Measurements from ENCODE around the gene ALDH4A1. TPM values are rescaled to one million over a fixed set of nuclear protein-coding genes. Genes with fewer than 3 reads are reported as not detected.

Gene ALDH4A1
- 21.8 and 39.9 TPM in 2 replicates for total RNA-seq (ENCODE audit: low replicate concordance)

GRCh38 chr1:18902523-18903290 is at the start of gene ALDH4A1:
Gene ALDH4A1, minus strand, starts transcription at chr1:18902555. Its CDS starts 32 bp downstream, at chr1:18902523.
- Histone ChIP-seq H3K9me3 (ENCODE audit: low read depth) (no peaks in the 10 kb centered on the region), H3K27ac (peak within 1 kb of the TSS; percentile 94), H3K4me2 (peak within 1 kb of the TSS; percentile 93), H3K4me1 (peaks cover 14% of the 10 kb centered on the region), H3F3A (ENCODE audit: low read depth) (peaks cover 5% of the 10 kb centered on the region), H3K27me3 (peaks cover 7% of the 10 kb centered on the region), H4K20me1 (ENCODE audit: low read depth) (peaks cover 10% of the 10 kb centered on the region), H3K4me3 (peak within 1 kb of the TSS; percentile 80), H3K9ac (peak within 1 kb of the TSS; percentile 95), H2AFZ (replicated peaks) (peak within 1 kb of the TSS; percentile 98), H3K36me3 (no peaks in the 10 kb centered on the region), H3K79me2 (ENCODE audit: low read depth) (peaks cover 15% of the 10 kb centered on the region)
- no peaks in the 10 kb centered on the region for H3K9me3 Mint-ChIP-seq
- peaks cover 18% of the 10 kb centered on the region for H3K4me1 Mint-ChIP-seq
- H3K27me3 Mint-ChIP-seq (ENCODE audit: insufficient read depth, low read depth), result peaks cover 5% of the 10 kb centered on the region
- TF ChIP-seq CTCF (IDR thresholded peaks at IDR 0.05) (no peak), EZH2 (IDR thresholded peaks at IDR 0.05) (no peak), EZH2phosphoT487 (IDR thresholded peaks at IDR 0.05) (no peak)
- DNase-seq (ENCODE audit: low spot score), result peak; percentile 98
- no peaks in the 10 kb centered on the region for H3K36me3 Mint-ChIP-seq
- peak within 1 kb of the TSS; percentile 100 for H3K27ac Mint-ChIP-seq
- peak within 1 kb of the TSS; percentile 98 for H3K4me3 Mint-ChIP-seq

GRCh38 chr1:18951818-18952391 is 49.5 kb upstream of the ALDH4A1 start:
- Histone ChIP-seq H3K4me3 (no peak overlapping the region), H3K79me2 (ENCODE audit: low read depth) (no peaks in the 10 kb centered on the region), H3K4me1 (peaks cover 23% of the 10 kb centered on the region), H3K27me3 (peaks cover 39% of the 10 kb centered on the region), H3K9me3 (ENCODE audit: low read depth) (no peaks in the 10 kb centered on the region), H3F3A (ENCODE audit: low read depth) (peaks cover 20% of the 10 kb centered on the region), H2AFZ (replicated peaks) (no peak overlapping the region), H3K4me2 (no peak overlapping the region), H3K27ac (no peak overlapping the region), H3K36me3 (no peaks in the 10 kb centered on the region), H3K9ac (no peak overlapping the region), H4K20me1 (ENCODE audit: low read depth) (peaks cover 8% of the 10 kb centered on the region)
- peaks cover 55% of the 10 kb centered on the region for H3K4me1 Mint-ChIP-seq
- peaks cover 12% of the 10 kb centered on the region for H3K27me3 Mint-ChIP-seq (ENCODE audit: insufficient read depth, low read depth)
- H3K9me3 Mint-ChIP-seq, result no peaks in the 10 kb centered on the region
- H3K27ac Mint-ChIP-seq, result peak overlapping the region; percentile 43
- H3K36me3 Mint-ChIP-seq, result no peaks in the 10 kb centered on the region
- no peak for DNase-seq (ENCODE audit: low spot score)
- no peak for TF ChIP-seq EZH2phosphoT487 (IDR thresholded peaks at IDR 0.05)
- TF ChIP-seq CTCF (IDR thresholded peaks at IDR 0.05), result no peak
- no peak for TF ChIP-seq EZH2 (IDR thresholded peaks at IDR 0.05)
- no peak overlapping the region for H3K4me3 Mint-ChIP-seq

GRCh38 chr1:18951416-18951815 is 49.1 kb upstream of the ALDH4A1 start:
- no peaks in the 10 kb centered on the region for H3K9me3 Mint-ChIP-seq
- H3K4me2 ChIP-seq, result no peak overlapping the region
- H4K20me1 ChIP-seq (ENCODE audit: low read depth), result peaks cover 8% of the 10 kb centered on the region
- no peak overlapping the region for H3K9ac ChIP-seq
- peaks cover 20% of the 10 kb centered on the region for H3F3A ChIP-seq (ENCODE audit: low read depth)
- H3K27ac Mint-ChIP-seq, result peak overlapping the region; percentile 43
- H3K27me3 Mint-ChIP-seq (ENCODE audit: insufficient read depth, low read depth), result peaks cover 12% of the 10 kb centered on the region
- H3K79me2 ChIP-seq (ENCODE audit: low read depth), result no peaks in the 10 kb centered on the region
- peaks cover 37% of the 10 kb centered on the region for H3K27me3 ChIP-seq
- H3K4me1 ChIP-seq, result peaks cover 23% of the 10 kb centered on the region
- no peak overlapping the region for H3K27ac ChIP-seq
- no peaks in the 10 kb centered on the region for H3K36me3 ChIP-seq
- H3K36me3 Mint-ChIP-seq, result no peaks in the 10 kb centered on the region
- no peak for TF ChIP-seq CTCF (IDR thresholded peaks at IDR 0.05)
- no peak for TF ChIP-seq EZH2 (IDR thresholded peaks at IDR 0.05)
- TF ChIP-seq EZH2phosphoT487 (IDR thresholded peaks at IDR 0.05), result no peak
- H3K9me3 ChIP-seq (ENCODE audit: low read depth), result no peaks in the 10 kb centered on the region
- H3K4me3 ChIP-seq, result no peak overlapping the region
- H2AFZ ChIP-seq (replicated peaks), result no peak overlapping the region
- no peak for DNase-seq (ENCODE audit: low spot score)
- H3K4me1 Mint-ChIP-seq, result peaks cover 59% of the 10 kb centered on the region
- no peak overlapping the region for H3K4me3 Mint-ChIP-seq
